Measurements from ENCODE around the gene BUB1. TPM values are rescaled to one million over a fixed set of nuclear protein-coding genes. Genes with fewer than 3 reads are reported as not detected.
A peak's percentile ranks its signal among the peaks of the same experiment; 100 is the strongest.
"Not testable (repeated sequence)": the region's sequence is repeated elsewhere in the genome, so short reads cannot be mapped to it uniquely, and the experiment has no call there.

The BUB1 gene
- total RNA-seq, 2 experiments from 2014 or later, result 89.3 to 91.9 TPM

GRCh38 chr2:110627348-110627747, 50.5 kb downstream of the BUB1 start:
- H3K4me3 Mint-ChIP-seq; H3K36me3 Mint-ChIP-seq; H3K27ac Mint-ChIP-seq; POLR2A ChIA-PET; DNase-seq; H3K9me3 Mint-ChIP-seq; H3K4me1 Mint-ChIP-seq; ATAC-seq (ENCODE audit: low read depth); H3K27me3 Mint-ChIP-seq: not testable (repeated sequence)

GRCh38 chr2:110619326-110619939, 58.4 kb downstream of the BUB1 start:
- H3K4me3 Mint-ChIP-seq; H3K27me3 Mint-ChIP-seq; H3K9me3 Mint-ChIP-seq; H3K27ac Mint-ChIP-seq; ATAC-seq (ENCODE audit: low read depth); H3K36me3 Mint-ChIP-seq; H3K4me1 Mint-ChIP-seq; POLR2A ChIA-PET; DNase-seq: not testable (repeated sequence)

GRCh38 chr2:110613927-110614326, 63.9 kb downstream of the BUB1 start:
- POLR2A ChIA-PET, H3K36me3 Mint-ChIP-seq: not testable (repeated sequence)

DNA sequence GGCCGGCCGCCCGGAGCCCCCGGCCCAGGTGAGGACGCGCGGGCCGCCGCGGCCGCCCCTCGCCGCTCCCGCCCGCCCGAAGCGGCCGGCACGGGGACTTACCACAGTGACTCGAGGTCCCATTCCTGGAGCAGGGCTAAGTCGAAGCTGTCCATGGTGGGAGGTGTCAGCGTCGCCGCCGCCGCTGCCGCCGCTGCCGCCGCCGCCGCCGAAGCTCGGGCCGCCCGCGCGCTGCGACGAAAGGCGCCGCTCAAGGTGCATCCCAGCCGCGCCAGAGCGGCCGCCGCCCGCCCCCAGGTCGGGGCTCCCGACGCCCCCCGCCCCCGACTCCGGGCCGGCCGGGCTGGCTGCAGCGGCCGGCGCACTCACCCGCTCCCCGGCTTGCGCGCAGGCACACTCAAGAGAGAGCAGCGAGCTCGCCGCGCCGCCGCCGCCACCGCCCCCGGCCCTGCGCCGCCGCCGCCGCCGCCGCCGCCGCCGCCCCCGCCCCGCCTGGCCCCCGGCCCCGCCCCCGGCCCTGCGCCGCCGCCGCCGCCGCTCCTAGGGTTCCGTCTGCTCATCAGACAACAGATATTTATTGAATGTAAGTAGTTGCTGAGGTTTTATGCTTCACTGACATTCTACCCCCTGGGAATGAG, 67.1 kb downstream of the BUB1 start:
- H3K9me3 Mint-ChIP-seq, POLR2A ChIA-PET: not testable (repeated sequence)

More at GRCh38 chr2:110613927-110614326, 63.9 kb downstream of the BUB1 start:
- not testable (repeated sequence) for H3K4me1 Mint-ChIP-seq; DNase-seq; H3K4me3 Mint-ChIP-seq; H3K9me3 Mint-ChIP-seq; ATAC-seq (ENCODE audit: low read depth); H3K27ac Mint-ChIP-seq; H3K27me3 Mint-ChIP-seq

DNA sequence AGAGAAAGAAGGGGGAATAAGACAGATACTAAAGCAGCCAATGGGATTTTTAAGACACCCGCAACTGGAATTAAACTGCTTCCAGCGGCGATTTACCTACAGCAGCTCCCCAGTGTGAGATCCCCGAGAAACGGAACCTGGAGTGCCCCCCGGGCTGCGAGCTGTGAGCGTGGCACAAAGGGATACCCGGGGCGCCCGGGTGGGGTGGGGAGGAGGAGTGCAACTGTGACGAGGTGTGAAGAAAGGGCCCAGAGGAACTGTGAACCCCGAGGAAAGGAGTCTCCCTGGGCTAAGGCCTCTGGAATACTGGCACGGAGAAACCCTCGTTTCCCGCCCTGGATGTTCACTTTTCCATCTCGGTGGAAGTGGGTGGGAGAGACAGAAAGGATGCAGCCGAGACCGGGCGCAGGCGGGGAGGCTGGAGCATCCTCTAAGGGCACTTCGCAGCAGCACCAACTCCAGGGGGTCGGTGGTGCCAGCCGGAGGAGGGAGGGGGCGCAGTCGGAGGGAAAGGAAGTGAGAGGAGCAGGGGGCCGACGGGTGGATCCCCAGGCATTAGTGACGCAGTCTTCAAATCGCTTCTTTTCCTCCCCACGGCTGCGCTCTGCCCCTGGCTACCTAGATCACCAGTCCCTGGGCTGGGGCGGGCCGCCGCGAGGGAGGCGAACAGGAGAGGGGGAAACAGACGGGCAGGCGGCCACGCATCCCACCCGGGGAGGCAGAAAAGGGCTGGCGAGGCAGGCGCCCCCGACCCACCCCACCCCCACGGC, 67.8 kb downstream of the BUB1 start:
- H3K9me3 Mint-ChIP-seq, DNase-seq, POLR2A ChIA-PET, H3K36me3 Mint-ChIP-seq, H3K4me3 Mint-ChIP-seq, H3K27ac Mint-ChIP-seq, H3K27me3 Mint-ChIP-seq, H3K4me1 Mint-ChIP-seq: not testable (repeated sequence)
- ATAC-seq (ENCODE audit: low read depth), result peak; percentile 18

More for the DNA sequence above, 67.1 kb downstream of the BUB1 start:
- H3K36me3 Mint-ChIP-seq, H3K4me3 Mint-ChIP-seq, H3K4me1 Mint-ChIP-seq, H3K27me3 Mint-ChIP-seq, H3K27ac Mint-ChIP-seq: not testable (repeated sequence)
- peak; percentile 68 for ATAC-seq (ENCODE audit: low read depth)
- peak; percentile 33 for DNase-seq

GRCh38 chr2:110608788-110609502, 68.9 kb downstream of the BUB1 start:
- ATAC-seq (ENCODE audit: low read depth); H3K36me3 Mint-ChIP-seq; DNase-seq; H3K4me1 Mint-ChIP-seq; POLR2A ChIA-PET; H3K27ac Mint-ChIP-seq; H3K9me3 Mint-ChIP-seq; H3K27me3 Mint-ChIP-seq; H3K4me3 Mint-ChIP-seq: not testable (repeated sequence)

GRCh38 chr2:110605057-110605456, 72.8 kb downstream of the BUB1 start:
- H3K4me1 Mint-ChIP-seq; H3K4me3 Mint-ChIP-seq; H3K27ac Mint-ChIP-seq; H3K36me3 Mint-ChIP-seq; H3K27me3 Mint-ChIP-seq; H3K9me3 Mint-ChIP-seq; DNase-seq; POLR2A ChIA-PET; ATAC-seq (ENCODE audit: low read depth): not testable (repeated sequence)

- H3K27me3 Mint-ChIP-seq; H3K36me3 Mint-ChIP-seq; DNase-seq; H3K27ac Mint-ChIP-seq; ATAC-seq (ENCODE audit: low read depth); H3K4me3 Mint-ChIP-seq; H3K4me1 Mint-ChIP-seq; POLR2A ChIA-PET; H3K9me3 Mint-ChIP-seq: not testable (repeated sequence)
These were observed 73.8 kb downstream of the BUB1 start for GRCh38 chr2:110603917-110604591.

DNA sequence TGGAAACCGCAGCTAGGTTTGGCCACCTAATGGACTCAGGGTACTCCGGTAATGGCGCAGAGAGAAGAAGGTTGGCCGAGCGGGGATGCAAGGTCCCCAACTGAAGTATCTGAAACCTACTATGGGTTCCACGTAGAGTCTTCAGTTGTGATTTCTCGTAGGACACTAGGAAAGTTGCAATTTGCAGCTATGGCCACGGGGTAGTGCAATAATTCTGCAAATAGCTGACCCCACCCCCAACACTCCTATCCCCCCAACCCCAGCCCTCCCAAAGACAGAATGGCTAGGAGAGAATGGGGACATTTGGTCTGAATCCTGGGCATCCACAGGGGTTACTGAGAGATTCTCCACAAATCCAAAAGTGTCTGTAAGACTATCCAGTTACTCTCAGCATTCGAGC, 75.7 kb downstream of the BUB1 start:
- H3K4me3 Mint-ChIP-seq; H3K36me3 Mint-ChIP-seq; H3K9me3 Mint-ChIP-seq; H3K4me1 Mint-ChIP-seq; ATAC-seq (ENCODE audit: low read depth); H3K27me3 Mint-ChIP-seq; POLR2A ChIA-PET; DNase-seq; H3K27ac Mint-ChIP-seq: not testable (repeated sequence)

DNA sequence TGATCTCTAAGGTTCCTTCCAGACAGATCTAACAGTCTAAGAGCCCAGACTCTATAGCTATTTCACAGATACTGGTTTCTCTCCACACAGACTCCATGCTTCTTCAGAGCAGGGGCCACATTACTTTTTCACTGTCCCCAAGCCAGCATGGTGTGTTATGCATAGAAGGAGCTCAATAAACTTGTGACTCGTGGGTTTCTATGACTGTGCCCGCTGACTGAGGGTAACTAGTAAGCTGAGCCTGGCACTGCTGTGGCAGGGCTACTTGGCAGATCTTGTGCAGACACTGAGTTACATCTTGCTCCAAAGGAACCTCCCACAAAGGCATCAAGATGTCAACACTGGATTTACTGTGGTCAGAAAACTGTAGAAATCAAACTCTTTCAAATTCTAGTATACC, 85.9 kb downstream of the BUB1 start:
- ATAC-seq (ENCODE audit: low read depth); POLR2A ChIA-PET; DNase-seq; H3K27me3 Mint-ChIP-seq; H3K4me3 Mint-ChIP-seq; H3K4me1 Mint-ChIP-seq; H3K9me3 Mint-ChIP-seq; H3K36me3 Mint-ChIP-seq; H3K27ac Mint-ChIP-seq: not testable (repeated sequence)

GRCh38 chr2:110589677-110590330, 88.1 kb downstream of the BUB1 start:
- H3K9me3 Mint-ChIP-seq; ATAC-seq (ENCODE audit: low read depth); POLR2A ChIA-PET; DNase-seq; H3K36me3 Mint-ChIP-seq; H3K4me3 Mint-ChIP-seq; H3K27me3 Mint-ChIP-seq; H3K4me1 Mint-ChIP-seq; H3K27ac Mint-ChIP-seq: not testable (repeated sequence)

DNA sequence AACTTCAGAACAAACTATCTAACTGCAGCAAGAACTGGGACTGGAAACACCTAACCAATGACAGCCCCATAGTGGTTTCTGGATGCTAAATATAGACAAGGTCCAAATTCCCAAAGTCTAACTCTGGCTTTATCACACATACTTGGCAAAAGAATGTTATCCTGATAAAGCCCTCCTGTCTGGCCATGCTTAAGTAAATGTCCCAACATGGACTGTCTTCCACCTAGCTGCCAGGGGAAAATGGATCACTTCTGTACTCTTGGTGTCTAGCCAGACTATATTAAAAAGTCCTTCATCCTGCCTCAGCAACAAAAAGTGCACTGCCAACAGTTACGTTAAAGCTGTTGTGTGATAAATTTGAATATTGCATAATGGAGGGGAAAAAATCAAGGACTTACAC, 89.3 kb downstream of the BUB1 start:
- H3K4me3 Mint-ChIP-seq; H3K36me3 Mint-ChIP-seq; DNase-seq; H3K9me3 Mint-ChIP-seq; H3K27me3 Mint-ChIP-seq; H3K27ac Mint-ChIP-seq; H3K4me1 Mint-ChIP-seq; POLR2A ChIA-PET; ATAC-seq (ENCODE audit: low read depth): not testable (repeated sequence)

Data from activated naive CD8-positive, alpha-beta T cell treated with anti-CD3 and anti-CD28 coated beads, Interleukin-2, amount 10 ng/mL, durations not matched to agents 7 days and 5 days (primary cell).